Measurements from ENCODE around the gene PRKAG2.

- TF ChIP-seq CTCF (IDR thresholded peaks at IDR 0.05; ENCODE audit: control extremely low read depth in 1 of 3, insufficient read depth in 1 of 3, low read depth in 1 of 3, low read length in 3 of 3): no peak
- no peak for TF ChIP-seq RFX5 (IDR thresholded peaks at IDR 0.05; ENCODE audit: borderline replicate concordance, low read depth, low read length)
- TF ChIP-seq POLR2A (IDR thresholded peaks at IDR 0.05; ENCODE audit: control extremely low read depth in 1 of 2, low read depth in 2 of 2, low read length in 2 of 2): no peak
These were observed 99.4 kb downstream of the PRKAG2 start for GRCh38 chr7:151777495-151777880.

All from H1 (cell line).